ENCODE measurements around the gene IFI6.
"Not testable (repeated sequence)": the region's sequence is repeated elsewhere in the genome, so short reads cannot be mapped to it uniquely, and the experiment has no call there.

The IFI6 gene

DNA sequence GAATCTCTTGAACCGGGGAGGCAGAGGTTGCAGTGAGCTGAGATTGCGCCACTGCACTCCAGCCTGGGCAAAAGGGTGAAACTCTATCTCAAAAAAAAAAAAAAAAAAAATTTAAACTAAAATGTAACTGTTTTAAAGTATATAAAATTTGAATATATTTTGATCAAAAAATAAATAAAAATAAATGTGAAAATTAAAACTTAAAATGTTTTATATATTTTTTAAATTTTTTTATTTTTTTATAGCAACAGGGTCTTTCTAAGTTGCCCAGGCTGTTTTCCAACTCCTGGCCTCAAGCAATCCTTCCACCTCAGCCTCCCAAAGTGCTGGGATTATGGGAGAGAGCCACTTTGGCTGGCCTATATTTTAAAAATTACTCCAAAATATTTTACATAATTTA lies 38.6 kb upstream of the IFI6 start:
- ChIA-PET CTCF (interaction anchor here (0.6 kb wide), 1 partner anchor 1224 kb away, joined by 3 read pairs; no protein-coding TSS in a partner anchor), POLR2A (ENCODE audit: low non-redundant PET) (no interaction called here)
- TF ChIP-seq, protein P1, sequence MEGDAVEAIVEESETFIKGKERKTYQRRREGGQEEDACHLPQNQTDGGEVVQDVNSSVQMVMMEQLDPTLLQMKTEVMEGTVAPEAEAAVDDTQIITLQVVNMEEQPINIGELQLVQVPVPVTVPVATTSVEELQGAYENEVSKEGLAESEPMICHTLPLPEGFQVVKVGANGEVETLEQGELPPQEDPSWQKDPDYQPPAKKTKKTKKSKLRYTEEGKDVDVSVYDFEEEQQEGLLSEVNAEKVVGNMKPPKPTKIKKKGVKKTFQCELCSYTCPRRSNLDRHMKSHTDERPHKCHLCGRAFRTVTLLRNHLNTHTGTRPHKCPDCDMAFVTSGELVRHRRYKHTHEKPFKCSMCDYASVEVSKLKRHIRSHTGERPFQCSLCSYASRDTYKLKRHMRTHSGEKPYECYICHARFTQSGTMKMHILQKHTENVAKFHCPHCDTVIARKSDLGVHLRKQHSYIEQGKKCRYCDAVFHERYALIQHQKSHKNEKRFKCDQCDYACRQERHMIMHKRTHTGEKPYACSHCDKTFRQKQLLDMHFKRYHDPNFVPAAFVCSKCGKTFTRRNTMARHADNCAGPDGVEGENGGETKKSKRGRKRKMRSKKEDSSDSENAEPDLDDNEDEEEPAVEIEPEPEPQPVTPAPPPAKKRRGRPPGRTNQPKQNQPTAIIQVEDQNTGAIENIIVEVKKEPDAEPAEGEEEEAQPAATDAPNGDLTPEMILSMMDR (conservative IDR thresholded peaks at IDR 0.05; ENCODE audit: low read depth): no peak

DNA sequence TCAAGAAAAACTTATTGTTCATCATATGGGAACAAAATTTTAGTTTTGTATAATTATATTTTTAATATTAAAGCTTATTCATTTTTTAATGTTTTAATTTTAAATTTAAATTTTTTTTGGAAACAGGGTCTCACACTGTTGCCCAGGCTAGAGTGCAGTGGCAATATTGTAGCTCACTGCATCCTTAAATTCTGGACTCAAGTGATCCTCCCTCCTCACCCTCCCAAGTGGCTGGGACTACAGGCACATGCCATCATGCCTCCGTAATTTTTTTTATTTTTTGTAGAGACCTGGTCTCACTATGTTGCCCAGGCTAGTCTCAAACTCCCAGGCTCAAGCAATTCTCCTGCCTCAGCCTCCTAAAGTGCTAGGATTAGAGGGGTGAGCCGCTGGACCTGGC lies 33.6 kb upstream of the IFI6 start:
- CTCF ChIA-PET: interaction anchor here (0.6 kb wide), 1 partner anchor 46 kb away, joined by 4 read pairs; no protein-coding TSS in a partner anchor
- TF ChIP-seq, protein P1 (conservative IDR thresholded peaks at IDR 0.05; ENCODE audit: low read depth): no peak
- H3K27ac ChIP-seq: no peak overlapping the region
- no peak for DNase-seq (ENCODE audit: low spot score)
- POLR2A ChIA-PET (ENCODE audit: low non-redundant PET): no interaction called here

More for the DNA sequence above, 38.6 kb upstream of the IFI6 start:
- H3K27ac ChIP-seq: no peak overlapping the region
- no peak for DNase-seq (ENCODE audit: low spot score)

DNA sequence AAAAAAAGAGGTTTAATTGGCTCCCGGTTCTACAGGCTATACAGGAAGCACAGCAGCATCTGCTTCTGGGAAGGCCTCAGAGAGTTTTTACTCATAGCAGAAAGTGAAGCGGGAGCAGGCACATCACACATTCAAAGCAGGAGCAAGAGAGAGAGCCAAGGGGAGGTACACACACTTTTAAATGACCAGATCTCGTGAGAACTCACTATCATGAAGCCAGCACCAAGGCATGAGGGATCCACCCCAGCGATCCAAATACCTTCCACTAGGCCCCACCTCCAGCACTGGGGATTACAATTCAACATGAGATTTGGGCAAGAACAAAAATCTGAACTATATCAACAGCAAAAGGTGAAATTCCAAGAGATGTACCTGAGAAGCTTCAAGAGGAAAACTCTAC lies 33.0 kb upstream of the IFI6 start:
- TF ChIP-seq, protein P1 (conservative IDR thresholded peaks at IDR 0.05; ENCODE audit: low read depth): no peak
- ChIA-PET CTCF (interaction anchor here (0.6 kb wide), 1 partner anchor 47 kb away, joined by 4 read pairs; no protein-coding TSS in a partner anchor), POLR2A (ENCODE audit: low non-redundant PET) (no interaction called here)
- no peak for DNase-seq (ENCODE audit: low spot score)
- H3K27ac ChIP-seq: no peak overlapping the region

DNA sequence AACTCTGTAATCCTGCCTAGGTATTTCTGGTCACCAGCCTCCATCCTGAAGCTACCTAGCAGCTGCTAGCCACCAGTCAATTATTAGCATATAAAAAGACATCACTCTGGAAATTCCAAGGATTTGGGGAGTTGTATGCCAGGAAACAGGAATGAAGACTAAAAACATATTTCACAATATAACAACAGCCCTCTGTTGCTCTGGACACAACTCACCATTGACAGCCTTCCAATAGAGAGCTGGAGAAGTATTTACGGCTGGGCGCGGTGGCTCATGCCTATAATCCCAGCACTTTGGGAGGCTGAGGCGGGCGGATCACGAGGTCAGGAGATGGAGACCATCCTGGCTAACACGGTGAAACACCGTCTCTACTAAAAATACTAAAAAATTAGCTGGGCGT lies 24.8 kb upstream of the IFI6 start:
- CTCF ChIA-PET: interaction anchor here (0.5 kb wide), 1 partner anchor 1073 kb away, joined by 4 read pairs; no protein-coding TSS in a partner anchor
- POLR2A ChIA-PET (ENCODE audit: low non-redundant PET); H3K27ac ChIP-seq; DNase-seq (ENCODE audit: low spot score): not testable (repeated sequence)

DNA sequence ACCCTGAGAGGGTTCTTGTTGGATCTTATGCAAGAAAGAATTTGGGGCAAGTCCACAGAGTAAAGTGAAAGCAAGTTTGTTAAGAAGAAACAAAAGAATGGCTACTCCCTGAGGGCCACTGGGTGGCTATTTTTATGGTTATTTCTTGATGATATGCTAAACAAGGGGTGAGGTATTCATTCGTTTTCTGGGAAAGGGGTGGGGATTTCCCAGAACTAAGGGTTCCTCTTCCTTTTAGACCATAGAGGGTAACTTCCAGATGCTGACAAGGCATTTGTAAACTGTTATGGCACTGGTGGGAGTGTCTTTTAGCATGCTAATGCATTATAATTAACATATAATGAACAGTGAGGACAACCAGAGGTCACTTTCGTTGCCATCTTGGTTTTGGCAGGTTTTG lies 18.2 kb upstream of the IFI6 start:
- H3K27ac ChIP-seq: no peak overlapping the region
- no peak for DNase-seq (ENCODE audit: low spot score)
- ChIA-PET POLR2A (ENCODE audit: low non-redundant PET) (no interaction called here), CTCF (no interaction called here)
- TF ChIP-seq, protein P1 (conservative IDR thresholded peaks at IDR 0.05; ENCODE audit: low read depth): no peak

DNA sequence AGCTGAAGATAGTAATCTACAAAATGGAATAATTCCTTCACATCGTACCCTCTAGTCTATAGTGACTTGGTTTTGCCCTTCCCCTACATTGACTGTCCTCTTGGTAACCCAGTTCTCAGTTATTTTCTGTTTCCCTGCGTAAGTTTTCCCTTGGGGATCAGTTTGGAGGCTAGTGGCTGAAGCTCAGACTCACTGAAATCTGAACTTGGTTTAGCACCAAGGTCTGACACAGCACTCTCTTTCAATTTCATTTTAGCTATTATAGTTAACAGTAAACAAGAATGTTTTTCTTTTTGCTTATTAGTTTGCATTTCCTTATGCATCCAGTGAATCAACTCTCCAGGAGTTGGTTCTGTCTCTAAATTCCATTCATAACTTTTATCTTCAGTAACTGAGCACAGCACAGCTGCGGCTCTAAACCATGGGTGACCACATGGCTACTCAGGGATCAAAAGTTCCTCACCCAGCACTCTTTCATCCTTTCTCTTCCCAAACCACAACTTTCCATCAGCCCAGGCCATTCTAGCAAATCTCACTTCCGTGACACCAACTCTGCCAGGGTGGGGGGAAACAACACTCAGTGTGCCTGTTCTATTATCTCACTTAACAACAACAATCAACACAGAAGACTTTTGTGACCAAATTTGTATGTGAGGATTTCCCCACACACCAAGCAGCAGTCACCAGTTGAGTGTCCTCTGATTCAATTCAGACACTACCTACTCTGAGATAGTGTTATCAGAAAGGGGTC lies 17.6 kb upstream of the IFI6 start:
- no peak for DNase-seq (ENCODE audit: low spot score)
- no peak overlapping the region for H3K27ac ChIP-seq
- POLR2A ChIA-PET (ENCODE audit: low non-redundant PET): no interaction called here
- TF ChIP-seq, protein P1 (conservative IDR thresholded peaks at IDR 0.05; ENCODE audit: low read depth): no peak
- CTCF ChIA-PET: interaction anchor here (0.6 kb wide), 1 partner anchor 82 kb away, joined by 4 read pairs; no protein-coding TSS in a partner anchor

DNA sequence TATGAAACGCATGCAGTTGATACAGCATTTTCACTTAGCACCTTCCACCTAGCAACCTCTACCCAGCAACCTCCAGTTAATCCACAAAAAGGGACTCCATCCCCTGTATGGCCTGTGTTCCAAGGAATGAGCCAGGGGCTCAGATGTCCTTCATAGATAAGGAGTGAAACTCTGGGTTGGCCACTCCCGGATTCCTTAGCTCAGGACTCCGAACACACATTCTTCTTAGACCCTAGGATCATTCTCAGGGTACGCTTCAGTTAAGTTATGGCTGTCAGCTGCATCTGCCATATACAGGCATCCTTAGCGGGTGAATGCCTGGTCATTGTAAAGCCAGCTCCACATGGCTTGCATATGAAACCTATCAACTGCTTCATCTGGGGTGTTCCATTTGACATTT lies 15.9 kb upstream of the IFI6 start:
- no peak for DNase-seq (ENCODE audit: low spot score)
- no peak overlapping the region for H3K27ac ChIP-seq
- TF ChIP-seq, protein P1 (conservative IDR thresholded peaks at IDR 0.05; ENCODE audit: low read depth): no peak
- ChIA-PET POLR2A (ENCODE audit: low non-redundant PET) (no interaction called here), CTCF (no interaction called here)
